HepG2 (cell line): ENCODE data around the gene PANK3. TPM values are rescaled to one million over a fixed set of nuclear protein-coding genes. Genes with fewer than 3 reads are reported as not detected.
A peak's percentile ranks its signal among the peaks of the same experiment; 100 is the strongest.

Experiments used
- ATAC-seq: fragments of 200-7000 bp; cut with Tn5 transposase; 3 replicates; pipeline ENCODE4 v1.9.1; 2020; ENCODE audit warnings: mild to moderate bottlenecking, moderate library complexity
- BruUV-seq: library from RNA; stranded (reverse); fragments of 400-500 nt; replicated peaks from 2 replicates; lab custom pipeline; 2021; lab: Mats Ljungman, UMichigan
- CTCF ChIA-PET: fragments of 300-600 bp; formaldehyde crosslinking; extraction: SDS; loops from one replicate; lab custom pipeline; 2021; ENCODE audit warnings: low total read pairs, inconsistent platforms, low intra/inter-chr PET ratio; lab: Yijun Ruan, JAX
- POLR2A ChIA-PET: fragments of 350-600 bp; sonication (Branson Sonifier 250); formaldehyde crosslinking; loops from one replicate; lab custom pipeline; 2020; ENCODE audit warnings: antibody characterized with exemption, inconsistent platforms; lab: Yijun Ruan, JAX
- DNase-seq: peaks from one replicate; pipeline ENCODE4 v3.0.0-alpha.2; 2015; ENCODE audit warnings: low spot score
- FAIRE-seq: peaks from 3 replicates; lab custom pipeline; 2011; peaks lifted over from hg19 to GRCh38; lab: Jason Lieb, UNC
- H2AFZ ChIP-seq: one replicate; pipeline ENCODE4 v1.6.1; 2011; ENCODE audit warnings: low read length, inconsistent platforms
- H3K27ac ChIP-seq: fragments of 300-600 bp; 3 replicates; pipeline ENCODE4 v1.8.0; 2011; ENCODE audit warnings: mixed run types, mild to moderate bottlenecking, mixed read lengths, low read length, inconsistent platforms; ENCODE audit not compliant: insufficient read depth; ENCODE audit errors: extremely low read length
- H3K27me3 ChIP-seq, 2 experiments: fragments of 200-600 bp in 1 of 2; 2 replicates in 1 of 2; 3 replicates in 1 of 2; pipeline versions ENCODE4 v1.6.0 to v1.8.0; 2011; ENCODE audit warnings: low read length in 2 of 2, mild to moderate bottlenecking in 2 of 2, moderate library complexity in 2 of 2, inconsistent platforms in 1 of 2; ENCODE audit not compliant: insufficient read depth in 2 of 2, control insufficient read depth in 1 of 2
- H3K36me3 ChIP-seq, 2 experiments: fragments of 200-600 bp in 1 of 2; replicated peaks in 1 of 2; 2 replicates in 1 of 2; 3 replicates in 1 of 2; pipeline versions ENCODE4 v1.5.1 to v1.8.0; 2011; ENCODE audit warnings: low read length in 2 of 2, inconsistent platforms in 1 of 2; ENCODE audit not compliant: insufficient read depth in 2 of 2, control insufficient read depth in 1 of 2
- H3K4me1 ChIP-seq: 2 replicates; pipeline ENCODE4 v1.5.1; 2012; ENCODE audit warnings: low read length, inconsistent platforms; ENCODE audit not compliant: insufficient read depth
- H3K4me2 ChIP-seq: 2 replicates; pipeline ENCODE4 v1.6.0; 2011; ENCODE audit warnings: low read depth, low read length, inconsistent platforms
- H3K4me3 ChIP-seq, 3 experiments: fragments of 200-600 bp in 1 of 3; sonication (generic), shearing (Covaris generic) in 1 of 3; replicated peaks in 1 of 3; 2 replicates each; pipeline ENCODE4 v1.5.1; 2011 to 2016; ENCODE audit warnings: low read length in 3 of 3, inconsistent platforms in 2 of 3, low read depth in 2 of 3, mild to moderate bottlenecking in 2 of 3, control low read depth in 1 of 3, mixed read lengths in 1 of 3; ENCODE audit not compliant: insufficient read depth in 1 of 3
- H3K79me2 ChIP-seq: one replicate; pipeline ENCODE4 v1.6.1; 2011; ENCODE audit warnings: low read length, inconsistent platforms; ENCODE audit not compliant: insufficient read depth
- H3K9ac ChIP-seq: 2 replicates; pipeline ENCODE4 v1.6.0; 2011; ENCODE audit warnings: mild to moderate bottlenecking, low read depth, low read length, inconsistent platforms; ENCODE audit not compliant: insufficient read depth
- H3K9me3 ChIP-seq: 2 replicates; pipeline ENCODE4 v1.5.1; 2012; ENCODE audit warnings: mild to moderate bottlenecking, low read length
- H4K20me1 ChIP-seq: 2 replicates; pipeline ENCODE4 v1.6.0; 2011; ENCODE audit warnings: inconsistent platforms, mild to moderate bottlenecking, low read length, moderate library complexity; ENCODE audit not compliant: insufficient read depth
- CREB3 ChIP-seq: sonication (generic); formaldehyde crosslinking; IDR thresholded peaks from 2 replicates; pipeline ENCODE4 v1.5.0; 2020; ENCODE audit warnings: missing genetic modification reagents
- DZIP1 ChIP-seq: sonication (generic); formaldehyde crosslinking; IDR thresholded peaks from 2 replicates; pipeline ENCODE4 v1.5.0; 2020; ENCODE audit warnings: mild to moderate bottlenecking, missing genetic modification reagents
- IRF9 ChIP-seq: sonication (generic); formaldehyde crosslinking; IDR thresholded peaks from 2 replicates; pipeline ENCODE4 v1.8.0; 2022; ENCODE audit warnings: missing genetic modification reagents, mild to moderate bottlenecking, borderline replicate concordance
- JDP2 ChIP-seq: sonication (generic); formaldehyde crosslinking; IDR thresholded peaks from 2 replicates; pipeline ENCODE4 v1.8.1; 2022; ENCODE audit warnings: missing genetic modification reagents, borderline replicate concordance
- PLRG1 ChIP-seq: fragments of 450-650 bp; conservative IDR thresholded peaks from 2 replicates; pipeline ENCODE4 v1.6.1; 2016
- STAT5B ChIP-seq: sonication (generic); formaldehyde crosslinking; IDR thresholded peaks from 2 replicates; pipeline ENCODE4 v1.4.0; 2020; ENCODE audit warnings: missing genetic modification reagents
- TEF ChIP-seq: sonication (generic); formaldehyde crosslinking; IDR thresholded peaks from 2 replicates; pipeline ENCODE4 v1.5.0; 2020; ENCODE audit warnings: missing genetic modification reagents
- ZNF12 ChIP-seq: sonication (generic); formaldehyde crosslinking; IDR thresholded peaks from 2 replicates; pipeline ENCODE4 v1.5.0; 2020; ENCODE audit warnings: missing genetic modification reagents
- ZNF501 ChIP-seq: sonication (generic); formaldehyde crosslinking; IDR thresholded peaks from 2 replicates; pipeline ENCODE4 v1.5.1; 2020; ENCODE audit warnings: mild to moderate bottlenecking, moderate library complexity, missing genetic modification reagents
- ZSCAN21 ChIP-seq: sonication (generic); formaldehyde crosslinking; IDR thresholded peaks from 2 replicates; pipeline ENCODE4 v1.8.0; 2022; ENCODE audit warnings: mild to moderate bottlenecking, missing genetic modification reagents, moderate library complexity, borderline replicate concordance
- WGBS: methylation state at CpG from one replicate; pipeline ENCODE4 v1.1.6; 2017; ENCODE audit warnings: low lambda C conversion rate; 5-methylcytosine and 5-hydroxymethylcytosine counted together
- in situ Hi-C: cut with HindIII; loops from 2 replicates; pipeline ENCODE4 v1.10.0; 2017; ENCODE audit warnings: low pct_unique_long_range_greater_than_20kb; ENCODE audit not compliant: extremely low pct_ligation_motif_present
- intact Hi-C: fragments of 100-400 bp; cut with micrococcal nuclease; formaldehyde crosslinking; loops from one replicate; pipeline ENCODE4 v1.10.0; 2022; ENCODE audit not compliant: unreplicated experiment
- polyA plus RNA-seq, 8 experiments: library from polyadenylated mRNA; depleted of rRNA in 3 of 8; stranded (reverse) in 7 of 8; unstranded in 1 of 8; fragments of >200 nt; fragmentation: Illumina TruSeq in 4 of 8; extraction: Trizol in 4 of 8; gene quantifications; 2 replicates each; pipeline versions ENCODE4 v1.2.1 to v1.2.3, GENCODE V29; 2011 to 2016; ENCODE audit warnings: low read depth in 4 of 8, missing spikeins in 1 of 8, mixed read lengths in 1 of 8; ENCODE audit not compliant: insufficient read depth in 1 of 8
- total RNA-seq, 5 experiments: library from RNA; depleted of rRNA; stranded (reverse); fragments of >200 nt; fragmentation: Illumina TruSeq; extraction: Trizol; gene quantifications; 2 replicates each; pipeline ENCODE4 v1.2.3, GENCODE V29; 2016; ENCODE audit warnings: low read depth in 1 of 5

The PANK3 gene
- total and polyA plus RNA-seq, 2 of the 13 experiments (the other 11 are each of a cell fraction or from before 2014, with no cell fraction given), result 26.9 to 69.5 TPM

- H3K4me3 ChIP-seq, result no peak overlapping the region
- no peak for DNase-seq
- intact Hi-C loops, result no loop called here
- TF ChIP-seq DZIP1 (CRISPR knock-in tag) (no peak), ZNF12 (CRISPR knock-in tag) (peak; percentile 40; the same call in 1 of the 2 replicates)
- TF ChIP-seq, all 625 proteins: peak for 1
- peaks cover 0 to 15% of the 10 kb centered on the region in 2 experiments; a peak in 4 of 5 replicates for H3K27me3 ChIP-seq
- H3K4me2 ChIP-seq, result no peak overlapping the region
- ATAC-seq, result no peak
- H2AFZ ChIP-seq, result no peak overlapping the region
- ChIA-PET POLR2A (no interaction called here), CTCF (no interaction called here)
- no peak overlapping the region for H3K9ac ChIP-seq
- H3K9me3 ChIP-seq, result no peaks in the 10 kb centered on the region
- no TSS peak for BruUV-seq
- peaks cover 17% of the 10 kb centered on the region for H3K4me1 ChIP-seq
- 49% methylated on average over 4 of the region's 4 CpGs for WGBS
- H4K20me1 ChIP-seq, result no peaks in the 10 kb centered on the region
- no peak overlapping the region for H3K27ac ChIP-seq
- no peaks in the 10 kb centered on the region for H3K36me3 ChIP-seq
- FAIRE-seq, result no peak
- in situ Hi-C loops, result no loop called here
- H3K79me2 ChIP-seq, result no peaks in the 10 kb centered on the region
These were observed 48.5 kb downstream of the PANK3 start for GRCh38 chr5:168530621-168531150.

GRCh38 chr5:168529374-168530234 is 49.6 kb downstream of the PANK3 start:
- FAIRE-seq (no peak), ATAC-seq (no peak), DNase-seq (no peak)
- intact Hi-C loops (no loop called here), in situ Hi-C loops (no loop called here)
- BruUV-seq, result no TSS peak
- Histone ChIP-seq H3K9ac (no peak overlapping the region), H3K9me3 (no peaks in the 10 kb centered on the region), H2AFZ (no peak overlapping the region), H3K36me3 (no peaks in the 10 kb centered on the region), H3K4me2 (peak overlapping the region; percentile 57; the same call in 1 of the 2 replicates), H3K27me3 (peaks cover 0 to 15% of the 10 kb centered on the region in 2 experiments; a peak in 4 of 5 replicates), H3K4me1 (peaks cover 22% of the 10 kb centered on the region), H4K20me1 (no peaks in the 10 kb centered on the region), H3K4me3 (peak overlapping the region in 2 of 3 experiments; percentile 43; a peak in 3 of 6 replicates), H3K27ac (no peak overlapping the region), H3K79me2 (no peaks in the 10 kb centered on the region)
- ChIA-PET CTCF (no interaction called here), POLR2A (no interaction called here)
- 79% methylated on average over 38 of the region's 125 CpGs for WGBS
- TF ChIP-seq ZNF501, result no peak
- TF ChIP-seq TEF (CRISPR knock-in tag), result no peak
- TF ChIP-seq JDP2 (CRISPR knock-in tag), result no peak
- TF ChIP-seq ZSCAN21 (CRISPR knock-in tag), result peak; percentile 32; the same call in 1 of the 2 replicates
- TF ChIP-seq CREB3, result no peak
- no peak for TF ChIP-seq PLRG1
- no peak for TF ChIP-seq STAT5B (CRISPR knock-in tag)
- TF ChIP-seq IRF9 (CRISPR knock-in tag), result no peak
